Measurements from ENCODE around the gene SH2B3.
A peak's percentile ranks its signal among the peaks of the same experiment; 100 is the strongest.
"Not testable (repeated sequence)": the region's sequence is repeated elsewhere in the genome, so short reads cannot be mapped to it uniquely, and the experiment has no call there.

SH2B3 gene

DNA sequence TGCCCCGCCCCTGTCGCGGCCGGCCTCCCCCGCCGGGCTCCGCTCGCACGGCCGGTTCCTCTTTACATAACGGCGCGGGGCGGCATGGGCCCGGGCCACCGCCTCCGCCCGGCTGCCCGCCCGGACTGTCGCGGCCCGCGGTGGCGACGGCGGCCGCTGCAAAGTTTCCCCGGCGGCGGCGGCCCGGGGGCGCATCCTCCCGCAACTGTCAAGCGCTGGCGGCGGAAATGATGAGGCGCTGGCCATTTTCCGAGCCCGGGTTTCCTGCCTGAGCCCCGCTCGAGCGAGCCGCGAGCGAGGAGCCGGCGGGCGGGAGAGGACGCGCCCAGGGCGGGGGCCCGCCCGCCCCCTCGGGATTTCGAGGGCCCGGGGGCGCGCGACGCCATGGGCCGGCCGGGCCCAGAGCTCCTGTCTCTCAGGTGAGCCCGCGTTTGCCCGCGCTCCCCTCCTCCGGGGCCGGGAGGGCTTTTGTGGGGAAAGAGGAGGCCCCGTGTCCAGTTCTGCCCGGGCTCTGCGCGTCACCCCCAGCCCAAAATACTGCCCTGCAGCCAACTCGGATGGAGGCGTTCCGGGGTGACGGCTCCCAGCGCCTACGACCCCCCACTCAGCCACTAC, at the start of gene SH2B3:
TSS of gene SH2B3 (plus strand) at position 65 of the 615 bp plus-strand sequence. CDS start 12,223 bp downstream, outside the sequence.
- DNase-seq = no peak

DNA sequence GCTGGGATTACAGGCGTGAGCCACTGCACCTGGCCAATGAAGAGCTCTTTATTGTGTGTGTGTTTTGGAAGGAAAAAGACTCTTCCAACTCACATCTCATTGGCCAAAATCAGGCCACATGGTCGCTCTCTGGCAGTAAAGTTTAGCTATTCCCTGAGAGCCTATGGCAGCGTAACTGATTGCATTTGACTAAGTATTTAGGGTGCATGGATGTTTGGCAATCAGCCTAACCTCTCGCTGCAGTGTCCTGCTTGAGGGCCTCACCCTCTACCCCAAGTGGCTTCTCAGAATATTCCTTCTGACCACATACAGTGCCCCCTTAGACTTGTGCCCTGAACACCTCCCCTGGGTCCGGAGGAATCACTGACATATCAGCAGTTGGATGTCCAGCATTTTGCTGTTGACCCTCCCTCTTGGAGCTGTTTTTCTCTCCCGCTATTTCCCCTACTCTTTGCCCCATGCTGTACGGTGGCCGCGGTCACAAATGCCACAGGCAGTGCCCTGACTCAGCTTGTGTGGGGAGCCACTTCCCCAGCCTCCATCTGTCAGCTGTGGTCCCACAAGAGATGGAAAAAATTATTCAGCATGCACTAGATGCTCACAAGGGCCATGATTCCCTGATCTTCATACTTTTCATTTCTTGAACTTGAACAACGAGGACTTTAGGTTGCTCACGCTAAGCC, 46.4 kb upstream of the SH2B3 start:
- no peak for DNase-seq

DNA sequence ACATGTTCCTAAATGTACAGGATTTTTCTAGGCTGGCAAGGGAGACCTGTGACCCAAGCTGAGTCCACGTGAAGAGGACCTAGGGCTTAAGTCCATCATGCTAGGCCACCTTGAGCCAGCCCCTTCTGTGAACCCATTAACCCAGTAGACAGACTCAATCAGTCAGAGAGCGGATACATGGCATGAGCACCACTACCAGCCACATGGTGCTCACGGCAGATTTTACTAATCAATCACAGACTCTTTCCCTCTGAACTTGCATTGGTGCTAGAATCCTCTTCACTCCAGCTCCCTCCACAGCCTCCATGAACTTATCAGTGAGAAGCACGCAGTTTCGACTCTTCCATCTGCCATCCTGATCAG, 45.8 kb upstream of the SH2B3 start:
- no peak for DNase-seq

DNA sequence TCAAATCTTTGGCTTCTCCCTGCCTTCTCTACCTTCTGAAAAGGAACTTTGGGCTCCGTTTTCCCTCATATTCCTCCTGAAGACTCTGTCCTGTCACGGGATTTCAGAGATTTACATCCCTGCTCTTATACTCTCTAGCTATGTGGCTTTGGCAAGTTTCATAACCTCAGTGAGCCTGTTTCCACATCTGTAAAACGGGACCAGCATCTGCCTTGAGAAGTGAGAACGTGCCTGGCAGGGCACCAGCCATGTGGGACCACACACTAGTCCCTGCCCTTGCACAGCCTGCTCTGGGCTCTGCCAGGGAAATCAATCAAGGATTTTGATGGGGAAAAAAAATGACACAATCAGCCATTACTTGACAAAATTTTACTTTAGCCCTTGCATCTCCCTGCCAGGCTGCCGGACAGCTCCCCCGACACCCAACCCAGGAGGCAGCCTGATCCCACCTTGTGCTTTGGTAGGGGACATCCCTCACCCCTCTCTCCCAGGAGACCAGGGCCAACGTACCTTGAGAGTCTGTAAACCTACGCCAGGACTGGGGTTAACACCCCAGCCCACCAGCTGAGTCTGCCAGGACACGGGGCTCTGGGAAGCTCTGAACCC, 45.3 kb upstream of the SH2B3 start:
- no peak for DNase-seq

DNA sequence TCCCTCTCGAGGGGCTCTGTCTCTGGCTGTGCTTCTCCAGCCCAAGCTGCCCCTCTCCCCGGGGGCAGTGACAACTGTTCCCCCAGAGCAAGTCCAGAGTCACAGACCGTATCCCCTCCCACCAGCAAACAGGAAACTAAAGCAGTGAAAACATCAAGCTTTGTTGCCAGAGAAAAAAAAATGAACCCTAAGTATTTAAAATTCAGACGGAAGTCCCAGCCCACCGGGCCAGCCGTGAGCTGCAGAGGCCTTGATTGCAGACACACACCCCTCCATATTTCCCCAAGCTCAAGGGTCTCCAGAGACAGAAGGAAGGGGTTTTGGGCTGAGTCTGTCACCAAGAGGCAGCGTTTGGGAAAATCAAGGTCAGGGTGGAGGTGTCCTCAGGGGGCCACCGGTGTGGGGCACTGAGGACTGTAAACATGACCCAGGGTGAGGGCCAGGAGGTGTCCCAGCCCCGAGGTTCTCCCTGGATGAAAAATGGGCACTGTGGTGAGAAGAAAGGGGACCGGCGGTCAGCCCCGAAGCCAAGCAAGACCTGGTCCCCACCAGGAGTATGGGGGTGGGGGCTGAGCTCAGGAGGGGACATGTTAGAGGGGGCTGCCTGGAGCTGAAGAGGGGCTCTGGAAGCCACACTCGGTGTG, 44.5 kb upstream of the SH2B3 start:
- DNase-seq = no peak

DNA sequence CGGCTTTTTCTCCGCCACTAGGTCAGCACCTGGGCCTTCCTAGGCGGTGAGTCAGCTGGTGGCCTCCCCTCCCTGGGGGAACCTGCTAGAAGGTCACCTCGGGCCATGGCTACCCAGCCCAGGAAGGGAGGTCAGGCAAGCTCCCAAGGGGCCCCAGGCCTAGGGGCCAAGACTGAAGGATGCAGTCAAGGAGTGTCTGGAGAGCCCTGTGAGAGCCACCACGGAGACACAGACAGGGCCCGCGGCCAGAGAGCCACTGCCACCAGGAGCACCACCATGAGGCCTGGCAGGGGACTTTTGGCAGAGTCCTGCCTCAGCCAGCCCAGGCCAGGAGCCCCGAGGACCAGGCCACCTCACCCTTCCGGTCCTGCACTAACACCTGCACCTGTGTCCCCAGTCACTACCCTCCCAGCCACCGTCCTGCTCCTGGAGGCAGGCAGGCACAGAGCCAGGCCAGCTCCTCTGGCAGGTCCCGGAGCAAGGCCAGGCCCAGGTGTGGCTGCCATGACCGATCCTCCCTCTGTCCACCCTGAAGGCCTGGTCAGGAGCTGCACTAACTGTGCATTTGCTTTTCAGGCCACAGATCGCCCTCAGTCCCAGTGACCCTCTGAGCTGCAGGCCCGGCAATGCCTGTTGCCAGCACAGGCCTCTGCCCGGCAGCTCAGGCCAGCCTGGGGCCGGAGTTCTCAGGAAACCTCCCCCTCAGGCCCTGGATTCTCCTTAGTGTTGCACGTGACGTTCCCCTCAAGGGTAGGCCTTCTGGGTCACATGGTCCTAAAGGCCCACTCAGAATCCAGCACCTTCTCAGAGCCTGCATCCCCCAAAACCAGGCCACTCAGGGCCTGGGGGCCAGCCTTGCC, 43.8 kb upstream of the SH2B3 start:
- DNase-seq = no peak

DNA sequence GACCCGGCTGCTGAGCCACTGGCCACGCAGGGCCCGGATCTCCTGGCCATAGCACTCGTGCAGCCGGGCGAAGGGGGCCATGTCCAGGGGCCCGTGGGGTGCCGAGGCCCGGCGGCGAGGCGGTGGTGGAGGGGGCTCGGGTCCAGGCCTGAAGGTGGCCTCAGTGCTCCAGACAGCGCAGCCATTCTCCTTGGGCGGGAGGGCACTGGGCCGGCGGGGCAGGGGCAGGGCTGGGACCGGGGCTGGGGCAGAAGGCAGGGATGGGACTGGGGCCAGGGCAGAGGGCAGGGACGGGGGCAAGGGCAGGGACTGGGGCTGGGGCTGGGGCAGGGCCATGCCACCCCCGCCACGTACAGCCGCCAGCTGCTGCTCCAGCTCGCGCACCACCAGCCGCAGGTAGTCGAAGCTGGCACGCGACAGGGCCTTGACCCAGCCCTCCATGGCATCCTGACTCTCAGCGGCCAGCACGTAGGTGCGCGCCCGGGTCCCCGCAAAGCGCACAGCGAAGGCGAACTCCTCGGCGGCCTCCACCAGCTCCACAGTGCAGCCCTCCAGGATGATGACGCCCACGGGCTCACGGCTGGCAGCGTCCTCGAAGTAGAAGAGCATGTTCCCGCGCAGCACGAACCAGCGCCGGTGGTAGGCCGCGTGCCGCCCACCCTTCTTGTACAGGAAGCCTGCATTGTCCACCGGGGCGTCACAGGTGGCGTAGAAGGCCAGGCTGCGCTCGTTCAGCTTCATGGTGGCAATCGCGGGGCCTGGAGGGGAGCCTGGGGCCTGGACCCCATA, 42.8 kb upstream of the SH2B3 start:
- DNase-seq = no peak

DNA sequence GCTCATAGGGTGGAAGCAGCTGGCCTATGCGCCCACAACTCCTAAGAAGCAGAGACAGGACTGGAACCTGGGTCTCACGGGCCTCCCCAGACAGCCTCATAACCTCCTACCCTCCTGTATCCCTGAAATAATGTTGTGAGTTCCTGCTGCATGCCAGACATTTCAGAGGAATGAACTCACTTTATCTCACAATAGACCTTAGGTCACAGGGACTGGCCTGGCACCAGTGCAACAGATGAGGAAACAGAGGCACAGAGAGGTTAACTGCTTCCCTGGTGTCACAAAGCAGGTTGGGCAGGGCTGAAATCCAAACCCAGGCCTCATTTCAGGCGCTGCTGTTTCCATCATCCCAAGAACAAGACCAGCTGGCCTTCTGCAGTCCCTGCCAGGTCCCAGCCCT, 42.1 kb upstream of the SH2B3 start:
- DNase-seq = no peak

DNA sequence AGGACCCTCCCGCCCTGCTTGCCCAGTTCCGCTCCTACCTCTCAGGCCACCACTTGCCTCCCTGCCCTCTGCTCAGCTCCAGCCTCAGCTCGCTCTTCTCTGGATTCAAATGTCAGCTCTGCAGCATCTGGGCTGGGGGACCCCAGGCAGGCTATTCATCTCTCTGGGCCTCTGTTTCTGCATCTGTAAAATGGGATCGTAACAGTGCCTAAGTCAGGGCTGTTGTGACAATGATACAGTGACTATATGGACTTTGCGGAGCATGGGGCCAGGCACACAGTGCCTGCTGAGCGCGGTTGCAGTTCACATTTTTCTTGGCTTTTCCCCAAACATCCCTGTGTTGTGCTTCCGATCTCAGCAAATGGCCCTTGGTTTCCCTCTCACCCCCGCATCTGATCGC, 39.6 kb upstream of the SH2B3 start:
- no peak for DNase-seq

DNA sequence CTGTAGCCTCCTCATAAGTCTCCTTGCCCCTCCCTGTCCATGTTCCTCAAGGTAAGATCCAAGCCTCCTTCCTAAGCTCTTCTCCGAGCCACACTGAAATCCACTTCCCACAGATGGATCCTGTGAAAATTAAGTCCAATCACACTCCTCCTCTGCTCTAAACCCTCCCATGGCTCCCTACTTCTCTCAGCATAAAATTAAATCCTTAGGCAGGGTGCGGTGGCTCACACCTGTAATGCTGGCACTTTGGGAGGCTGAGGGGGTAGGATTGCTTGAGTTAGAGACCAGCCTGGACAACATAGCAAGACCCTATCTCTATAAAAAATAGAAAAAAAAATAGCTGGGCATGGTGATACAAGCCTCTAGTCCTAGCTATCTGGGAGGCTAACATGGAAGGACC, 39.1 kb upstream of the SH2B3 start:
- DNase-seq = no peak

DNA sequence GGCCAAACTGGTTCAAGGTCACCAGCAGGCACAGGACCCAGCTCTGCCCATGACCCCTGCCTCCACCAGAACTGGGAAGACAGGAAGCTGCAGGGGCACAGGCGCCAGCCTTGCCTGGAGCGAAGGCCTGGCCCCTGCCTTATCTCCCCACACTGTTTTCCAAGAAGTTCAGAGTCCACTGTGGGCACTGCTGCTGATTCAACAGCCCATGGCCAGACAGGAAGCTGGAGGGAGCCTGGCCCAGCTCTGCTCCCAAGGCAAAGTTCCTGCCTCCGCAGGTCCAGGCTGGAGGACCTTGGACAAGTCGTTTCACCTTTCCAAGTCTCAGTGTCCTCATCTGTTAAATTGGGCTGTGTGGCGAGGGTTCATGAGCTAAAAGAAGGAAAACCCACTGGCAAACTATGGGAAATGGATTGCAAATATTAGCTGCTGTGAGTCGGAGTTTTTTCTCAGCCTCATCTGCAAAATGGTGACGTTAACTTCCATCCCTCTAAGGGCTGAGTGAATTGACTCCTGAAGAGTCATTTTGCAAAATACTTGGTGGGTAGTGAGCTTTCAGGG, 38.0 kb upstream of the SH2B3 start:
- DNase-seq = no peak

DNA sequence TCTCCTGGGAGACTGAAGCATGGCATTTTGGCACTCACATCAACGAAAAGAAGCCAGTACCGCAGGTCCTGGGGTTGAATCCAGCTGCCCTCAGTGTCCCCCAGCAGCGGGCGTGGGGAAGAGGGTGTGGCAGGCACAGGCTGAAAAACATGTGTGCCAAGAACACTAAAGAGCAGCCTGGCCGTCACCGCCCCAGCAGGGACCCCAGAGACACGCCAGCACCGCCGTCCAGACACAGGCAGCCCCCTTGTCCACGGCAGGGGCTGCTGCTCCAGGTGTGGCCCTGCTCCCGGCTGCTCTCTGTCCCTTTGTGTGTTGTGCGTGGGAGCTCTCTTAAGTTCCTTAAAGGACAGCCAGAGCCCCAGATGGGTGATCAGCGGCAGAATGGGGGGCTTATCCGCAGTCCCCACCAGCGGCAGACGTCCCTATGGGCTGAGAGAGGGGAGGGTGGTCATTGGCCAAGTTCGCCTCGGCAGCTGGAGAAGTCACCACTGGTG, 37.4 kb upstream of the SH2B3 start:
- DNase-seq = no peak

DNA sequence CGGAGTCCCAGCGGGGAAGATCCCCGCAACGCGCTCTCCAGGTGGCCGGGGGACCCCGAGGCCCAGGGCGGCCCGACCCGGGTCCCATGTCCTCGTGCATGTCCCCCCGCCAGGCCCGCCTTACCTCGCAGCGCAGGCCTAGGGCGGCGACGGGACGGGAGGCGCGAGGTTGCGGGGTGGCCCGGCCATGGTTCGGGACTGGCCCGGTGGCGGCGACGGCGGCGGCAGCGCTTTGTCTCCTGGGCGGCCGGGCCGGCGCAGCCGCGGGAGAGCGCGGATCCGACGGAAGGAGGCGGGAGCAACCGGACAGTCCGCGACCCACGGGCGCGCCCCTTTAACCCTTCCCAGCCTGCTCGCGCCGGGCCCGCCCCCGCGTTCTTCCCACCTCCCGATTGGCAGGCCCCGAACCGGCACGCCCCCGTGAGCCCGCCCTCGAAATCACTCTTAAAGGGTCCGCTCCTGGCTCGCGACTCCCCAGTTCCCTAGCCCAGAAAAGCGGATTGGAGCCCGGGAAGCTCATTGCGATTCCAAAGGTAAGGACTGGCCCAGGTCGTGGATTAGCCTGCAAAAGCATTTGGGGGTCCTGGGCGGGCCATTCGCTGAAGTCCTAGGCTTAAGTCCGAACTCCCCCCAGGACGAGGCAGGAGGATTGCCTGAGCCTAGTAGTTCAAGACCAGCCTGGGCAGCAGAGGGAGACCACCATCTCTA, 36.8 kb upstream of the SH2B3 start, which contains the start of gene PHETA1:
TSS of gene PHETA1 (minus strand) at position 308 of the 708 bp plus-strand sequence. CDS start 5,668 bp downstream, outside the sequence.
- DNase-seq = peak; percentile 78

DNA sequence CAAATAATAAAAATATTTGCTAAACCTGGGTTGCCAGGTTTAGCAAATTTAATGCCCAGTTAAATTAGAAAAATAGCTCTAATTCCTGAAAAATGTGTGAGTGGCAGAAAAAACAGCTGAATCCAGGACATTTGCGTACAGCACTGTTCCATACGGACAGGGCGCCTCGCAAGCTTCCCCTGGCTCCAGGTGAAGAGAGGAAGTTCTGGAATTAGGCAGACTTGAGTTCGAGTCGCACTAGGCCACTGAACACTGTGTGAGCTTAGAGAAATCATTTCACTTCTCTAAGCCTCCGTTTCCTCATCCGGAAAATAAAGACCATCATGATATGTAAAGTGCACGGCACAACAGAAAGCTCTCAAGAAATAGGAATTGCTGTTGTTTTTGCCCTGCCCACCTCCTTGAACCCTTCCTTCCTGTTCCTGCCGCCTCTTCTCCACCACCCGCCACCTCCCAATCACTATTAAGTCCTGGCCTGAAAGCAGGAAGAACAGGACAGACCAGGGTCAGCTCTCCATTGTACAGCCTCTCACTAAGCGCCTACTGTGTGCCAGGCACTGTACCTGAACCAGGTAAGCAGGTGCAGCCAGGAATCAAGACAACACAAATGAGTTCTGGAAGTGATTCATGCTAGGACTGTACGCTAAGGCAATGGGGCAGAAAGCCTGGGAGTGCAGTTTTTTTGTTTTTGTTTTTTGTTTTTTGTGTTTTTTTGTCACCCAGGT, 36.1 kb upstream of the SH2B3 start:
- DNase-seq = no peak

DNA sequence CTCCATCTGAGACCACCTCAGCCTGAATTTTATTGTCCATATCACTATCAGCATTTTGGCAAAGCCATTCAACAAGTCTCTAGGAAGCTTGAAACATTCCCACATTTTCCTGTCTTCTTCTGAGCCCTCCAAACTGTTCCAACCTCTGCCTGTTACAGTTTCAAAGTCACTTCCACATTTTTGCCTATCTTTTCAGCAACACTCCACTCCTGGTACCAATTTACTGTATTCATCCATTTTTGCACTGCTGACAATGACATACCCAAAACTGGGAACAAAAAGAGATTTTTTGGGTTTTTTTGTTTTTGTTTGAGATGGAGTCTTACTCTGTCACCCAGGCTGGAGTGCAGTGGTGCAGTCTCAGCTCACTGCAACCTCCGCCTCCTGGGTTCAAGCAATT, 32.5 kb upstream of the SH2B3 start:
- not testable (repeated sequence) for DNase-seq

DNA sequence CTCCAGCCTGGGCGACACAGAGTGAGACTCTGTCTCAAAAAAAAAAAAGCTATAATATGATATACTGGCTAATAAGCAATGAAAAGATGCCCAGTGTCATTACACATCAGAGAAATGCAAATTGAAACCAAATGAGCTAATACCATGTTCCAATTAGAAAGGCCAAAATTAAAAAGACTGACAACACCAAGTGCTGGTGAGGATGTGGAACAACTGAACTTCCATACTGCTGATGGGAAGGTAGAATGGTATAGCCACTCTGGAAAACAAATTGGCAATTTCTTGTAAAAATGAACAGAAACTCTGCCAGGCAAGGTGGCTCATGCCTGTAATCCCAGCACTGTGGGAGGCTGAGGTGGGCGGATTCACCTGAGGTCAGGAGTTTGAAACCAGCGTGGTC, 28.3 kb upstream of the SH2B3 start:
- no peak for DNase-seq

DNA sequence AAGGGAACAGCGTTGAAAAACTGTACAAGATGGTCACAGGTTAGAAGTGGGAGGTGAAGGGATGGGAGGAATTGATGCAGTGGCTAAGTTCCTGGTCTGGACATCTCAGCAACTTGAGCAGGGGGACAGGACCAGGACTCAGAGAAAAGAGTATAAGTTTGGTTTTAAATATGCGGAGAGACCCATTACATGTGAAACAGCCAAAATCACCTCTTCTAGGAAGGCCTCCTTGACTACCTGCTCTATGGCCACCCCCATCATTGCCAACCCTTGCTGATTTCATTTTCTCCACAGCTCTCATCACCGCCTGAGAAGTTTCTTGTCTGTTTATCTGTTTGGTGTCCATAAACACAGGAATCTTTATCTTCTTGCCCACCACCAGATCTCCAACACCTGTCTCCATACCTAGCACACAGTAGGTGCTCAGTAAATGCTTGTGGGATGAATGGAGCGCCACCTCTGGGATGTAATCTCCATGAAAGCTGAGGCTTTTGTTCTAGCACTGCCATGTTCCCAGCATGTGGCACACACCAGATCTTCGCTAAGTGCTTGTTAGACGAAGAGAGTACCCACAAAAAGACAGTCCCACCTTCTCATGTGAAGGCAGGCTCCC, 25.7 kb upstream of the SH2B3 start:
- DNase-seq = no peak

DNA sequence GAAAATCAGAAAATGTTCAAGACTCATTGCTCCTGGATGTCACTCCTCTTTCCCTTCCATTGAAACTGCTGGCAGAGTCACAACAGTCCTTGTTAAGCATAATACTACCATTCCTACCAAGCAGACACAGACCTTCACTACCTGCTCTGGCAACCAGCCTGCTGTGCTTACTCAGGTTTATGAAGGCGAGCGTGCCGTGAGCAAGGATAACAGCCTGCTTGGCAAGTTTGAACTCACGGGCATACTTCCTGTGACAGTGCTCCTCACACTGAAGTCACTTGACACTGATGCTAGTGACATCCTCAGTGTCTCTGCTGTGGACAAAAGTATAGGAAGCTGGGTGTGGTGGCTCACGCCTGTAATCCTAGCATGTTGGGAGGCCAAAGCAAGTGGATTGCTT, 21.1 kb upstream of the SH2B3 start:
- no peak for DNase-seq

DNA sequence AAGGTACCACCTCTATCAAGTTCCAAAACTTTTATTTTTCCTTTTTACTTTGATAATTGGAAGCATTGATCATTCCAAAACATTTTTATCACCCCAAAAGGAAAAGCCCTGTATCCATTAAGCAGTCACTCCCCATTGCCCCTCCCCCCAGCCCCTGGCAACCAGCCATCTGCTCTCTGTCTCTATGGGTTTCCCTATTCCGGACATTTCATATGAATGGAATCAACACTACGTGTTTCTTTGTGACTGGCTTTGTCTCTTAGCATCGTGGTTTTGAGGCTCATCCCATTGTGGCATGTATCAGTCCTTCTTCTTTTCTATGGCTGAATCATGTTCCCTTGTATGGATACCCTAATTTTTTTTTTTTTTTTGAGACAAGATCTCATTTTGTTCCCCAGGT, 18.8 kb upstream of the SH2B3 start:
- no peak for DNase-seq
